CD4-positive, alpha-beta T cell treated with Interleukin-17A for 1 hour (primary cell): Measurements from ENCODE around the gene LRP2.
"Not testable (repeated sequence)": the region's sequence is repeated elsewhere in the genome, so short reads cannot be mapped to it uniquely, and the experiment has no call there.

Source experiments
- DNase-seq: peaks from one replicate; pipeline ENCODE4 v3.0.0-alpha.2; 2020

Gene LRP2

DNA sequence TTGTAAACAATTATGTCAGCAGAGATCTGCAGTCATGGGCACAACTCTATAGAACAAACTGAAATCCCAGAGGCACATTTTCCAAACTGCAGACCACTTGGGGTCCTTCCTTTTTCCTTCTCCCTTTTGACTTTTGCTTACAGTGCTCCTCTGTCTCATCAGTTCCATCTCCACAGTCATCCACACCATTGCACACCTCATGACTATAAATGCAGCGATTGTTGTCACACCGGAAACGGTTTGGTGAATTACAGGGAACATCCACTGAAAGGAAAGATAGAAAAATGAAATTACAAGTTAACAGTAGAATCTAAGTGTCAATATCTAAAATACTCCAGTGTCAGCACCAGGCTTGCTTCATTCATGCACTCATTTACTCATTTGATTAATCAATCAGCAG is 196.5 kb downstream of the LRP2 start:
- DNase-seq: no peak

DNA sequence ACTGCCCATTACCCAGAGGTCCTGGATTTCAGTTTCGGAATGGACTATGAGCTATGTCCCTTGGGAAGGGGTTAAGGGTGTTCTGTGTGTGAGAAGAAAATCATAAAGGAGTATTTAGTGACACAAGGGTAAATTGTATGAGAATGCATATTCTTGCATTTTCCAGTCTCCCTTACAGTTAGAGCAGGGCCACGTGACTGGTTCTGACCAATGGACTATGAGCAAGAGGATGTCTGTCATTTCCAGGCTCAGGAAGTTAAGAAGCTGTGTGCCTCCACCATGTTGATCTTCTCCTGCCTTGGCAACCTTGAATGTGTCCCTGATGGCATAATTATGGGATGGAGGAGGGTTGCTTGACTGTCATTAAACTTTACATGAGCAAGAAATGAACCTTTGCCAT is 198.0 kb downstream of the LRP2 start:
- DNase-seq: no peak

DNA sequence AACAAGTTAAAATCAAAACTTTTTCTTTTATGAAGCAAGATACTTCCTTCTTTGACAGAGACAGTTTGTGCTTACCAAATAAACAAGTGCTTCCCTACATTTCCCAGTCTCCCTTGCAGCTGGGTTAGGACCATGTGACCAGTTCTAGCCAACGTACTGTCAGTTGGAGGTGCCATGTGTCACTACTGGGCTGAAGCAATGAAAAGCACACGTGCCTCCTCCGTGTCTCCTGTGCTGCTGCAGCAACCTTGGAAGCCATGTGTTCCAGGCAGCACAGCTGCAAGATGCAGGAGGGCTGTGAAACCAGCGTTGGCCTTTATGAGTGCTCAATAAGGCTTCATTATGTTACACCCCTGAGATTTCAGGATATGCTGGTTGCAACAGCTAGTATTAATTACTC is 199.7 kb downstream of the LRP2 start:
- no peak for DNase-seq

DNA sequence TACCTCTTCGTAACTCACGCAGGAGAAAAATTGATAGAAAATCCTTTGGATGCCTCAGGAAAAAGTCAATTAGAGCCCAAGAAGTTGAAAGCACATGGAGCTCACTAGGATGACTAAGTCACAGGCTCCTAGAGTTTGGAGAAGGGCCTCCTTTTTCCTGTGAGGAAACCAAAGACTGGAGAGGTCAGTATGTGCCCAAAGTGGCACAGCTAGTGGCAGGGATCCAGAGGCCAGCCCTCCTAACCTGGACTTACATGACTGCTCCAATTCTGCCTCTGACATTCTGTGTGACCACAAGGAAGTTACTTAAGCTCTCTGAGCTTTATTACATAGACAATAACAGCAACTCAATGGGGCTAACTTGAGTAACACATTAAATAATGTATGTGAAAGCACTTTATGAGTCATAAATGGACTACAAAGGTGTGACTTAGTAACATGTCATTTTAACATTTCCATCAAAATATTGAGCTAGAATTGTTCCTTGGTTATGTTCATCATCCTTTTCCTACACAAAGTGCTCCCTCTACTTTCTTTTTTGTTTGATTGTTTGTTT is 201.3 kb downstream of the LRP2 start:
- DNase-seq: no peak

DNA sequence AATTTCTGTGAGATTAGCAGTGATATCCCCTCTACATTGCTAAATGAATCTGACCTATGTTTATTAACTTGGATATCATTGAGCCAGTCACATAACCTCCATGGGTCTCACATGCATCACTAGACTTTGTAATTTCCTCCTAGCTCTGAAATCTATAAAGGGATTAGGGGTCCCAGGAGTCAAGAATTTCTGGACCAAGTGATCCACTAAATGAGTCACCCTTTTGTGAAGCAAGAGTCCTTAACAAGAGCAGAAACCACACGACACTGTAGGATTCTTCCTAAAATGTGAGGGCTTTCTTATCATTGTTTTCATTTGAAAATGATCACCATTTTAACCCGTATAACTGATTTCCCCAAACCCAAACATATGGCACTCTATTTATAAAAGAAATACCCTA is 202.6 kb downstream of the LRP2 start:
- no peak for DNase-seq

DNA sequence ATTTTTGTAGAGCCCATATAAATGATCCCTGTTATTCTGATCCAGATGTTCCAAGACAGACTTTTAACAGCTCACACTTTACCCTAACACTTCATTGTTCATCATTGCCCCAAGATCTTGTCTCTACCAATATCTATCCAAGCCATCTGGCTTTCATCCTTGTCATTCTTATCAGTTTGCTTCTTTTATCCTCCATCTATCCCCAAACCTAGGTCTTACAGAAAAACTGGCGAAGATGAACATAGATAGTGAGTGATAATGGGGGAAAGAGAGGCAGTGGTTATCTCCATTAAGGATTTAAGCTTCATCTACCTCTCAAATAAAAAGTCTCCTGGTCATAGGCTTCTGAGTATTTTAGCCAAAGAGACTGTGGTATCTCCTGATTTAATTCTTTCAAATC is 203.5 kb downstream of the LRP2 start:
- DNase-seq: no peak

DNA sequence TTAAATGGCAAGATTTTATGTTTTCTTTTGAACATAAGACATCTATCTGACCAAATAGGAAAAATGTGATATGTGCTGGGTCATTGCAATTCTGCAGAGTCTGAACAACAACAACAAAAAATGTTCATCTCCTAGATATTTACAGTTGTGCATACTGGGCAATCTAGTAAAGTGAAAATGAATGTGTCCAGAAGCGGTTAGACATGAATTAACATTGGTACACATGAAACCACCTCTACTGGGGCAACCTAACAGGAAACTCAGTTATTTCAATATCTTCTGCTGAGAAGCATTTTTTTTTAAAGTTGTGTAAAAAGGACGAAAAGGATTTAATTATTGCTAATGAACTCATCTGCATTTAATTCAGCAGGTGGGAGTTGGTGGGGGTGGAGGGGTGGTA is 216.1 kb downstream of the LRP2 start:
- no peak for DNase-seq

DNA sequence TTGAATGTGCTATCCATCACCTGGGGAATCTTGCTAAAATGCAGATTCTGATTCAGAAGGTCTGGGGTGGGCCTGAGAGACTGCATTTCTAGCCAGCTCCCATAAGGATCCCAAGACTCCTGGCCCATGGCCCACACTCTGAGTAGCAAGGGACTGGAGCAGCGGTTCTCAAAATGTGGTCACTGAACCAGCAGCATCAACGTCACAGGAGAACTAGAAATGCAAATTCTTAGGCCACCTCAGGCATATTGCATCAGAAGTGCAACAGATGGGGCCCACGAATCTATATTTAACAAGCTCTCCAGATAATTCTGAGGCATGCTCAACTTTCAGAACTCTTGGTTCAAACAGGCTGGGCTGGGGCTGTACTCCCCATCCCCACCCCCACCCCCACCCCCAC is 218.3 kb downstream of the LRP2 start:
- no peak for DNase-seq

DNA sequence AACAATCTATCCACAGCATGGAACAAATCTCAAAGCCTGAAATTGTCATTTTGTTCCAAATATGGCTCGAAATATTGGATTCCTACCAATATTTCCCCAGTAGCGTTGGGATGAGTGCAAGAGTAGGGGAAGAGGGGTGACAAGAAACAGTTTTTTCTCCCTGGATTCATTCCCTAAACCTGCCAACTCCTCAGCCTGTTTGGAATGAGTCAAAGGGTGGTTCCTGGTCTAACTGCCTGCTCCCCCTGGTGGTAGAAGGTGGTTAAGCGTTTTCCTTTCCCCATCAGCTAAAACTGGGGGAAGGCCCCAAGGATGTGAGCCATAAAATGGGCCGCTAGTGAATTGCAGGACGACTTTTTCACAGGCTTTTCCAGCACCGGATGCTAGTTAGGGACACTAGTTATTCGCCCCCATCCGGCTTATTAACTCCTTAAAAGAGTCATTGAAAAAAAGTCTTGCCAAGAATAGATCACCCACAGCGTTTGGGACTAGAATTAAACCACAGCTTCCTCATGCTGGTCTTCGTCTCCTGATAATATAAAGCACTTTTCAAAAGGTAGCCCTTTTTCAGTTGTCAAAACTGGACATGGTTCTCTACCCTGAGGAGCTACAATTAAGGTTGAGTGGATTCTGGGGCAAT is 220.5 kb downstream of the LRP2 start:
- peak; percentile 62 for DNase-seq

DNA sequence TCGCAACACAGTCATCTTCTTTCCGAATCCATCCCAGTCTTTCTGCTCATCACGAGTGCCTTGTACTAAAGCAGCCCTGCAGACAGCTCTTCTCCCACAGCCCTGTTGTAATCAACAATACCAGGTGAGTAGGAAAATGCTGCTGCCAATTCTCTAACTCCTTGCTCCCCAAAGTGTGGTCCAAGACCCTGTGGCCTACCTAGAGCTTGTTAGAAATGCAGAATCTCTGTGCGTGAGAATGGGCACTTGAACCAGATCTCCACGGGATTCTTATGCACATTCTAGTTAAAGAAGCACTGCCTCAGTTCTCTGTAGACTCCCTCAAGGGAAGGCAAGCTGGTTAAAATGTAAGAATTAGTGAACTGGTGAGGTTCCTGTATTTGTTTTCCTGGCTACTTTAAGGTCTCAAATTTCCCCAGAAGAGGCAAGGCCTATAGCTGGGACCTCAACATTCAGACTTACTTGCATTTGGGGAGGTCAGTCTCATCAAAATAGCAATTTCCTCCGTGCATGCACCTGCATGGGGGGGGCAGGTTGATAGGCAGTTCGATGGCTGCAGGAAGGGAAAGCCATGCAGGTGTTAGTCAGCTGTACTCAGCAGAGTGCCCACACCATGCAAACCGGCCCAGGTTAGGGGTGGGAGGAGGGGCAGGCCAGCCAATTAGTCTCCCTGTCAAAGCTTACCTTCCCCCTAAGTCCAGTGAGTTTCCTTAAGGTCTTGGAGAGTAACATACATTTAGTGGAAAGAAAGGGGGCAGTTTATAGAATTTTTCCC is 222.2 kb downstream of the LRP2 start:
- no peak for DNase-seq

DNA sequence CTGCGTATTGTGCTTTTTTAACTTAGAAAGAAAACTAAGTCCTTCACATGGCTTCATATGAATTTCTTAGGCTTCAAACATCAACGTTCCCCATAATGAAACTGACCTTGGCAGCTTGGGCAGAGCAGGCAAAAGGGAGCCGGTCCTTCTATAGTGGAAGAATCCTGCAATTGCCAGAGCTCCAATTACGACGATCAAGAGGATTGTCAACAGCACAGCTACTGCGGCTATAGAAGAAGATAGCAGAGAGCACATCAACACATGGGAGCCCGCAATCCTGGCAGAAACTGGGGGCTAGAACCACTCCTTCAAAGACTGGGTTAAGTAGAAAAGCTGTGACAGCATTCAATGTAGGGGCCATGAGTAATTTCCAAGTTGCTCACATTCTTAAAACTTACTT is 223.2 kb downstream of the LRP2 start:
- no peak for DNase-seq

DNA sequence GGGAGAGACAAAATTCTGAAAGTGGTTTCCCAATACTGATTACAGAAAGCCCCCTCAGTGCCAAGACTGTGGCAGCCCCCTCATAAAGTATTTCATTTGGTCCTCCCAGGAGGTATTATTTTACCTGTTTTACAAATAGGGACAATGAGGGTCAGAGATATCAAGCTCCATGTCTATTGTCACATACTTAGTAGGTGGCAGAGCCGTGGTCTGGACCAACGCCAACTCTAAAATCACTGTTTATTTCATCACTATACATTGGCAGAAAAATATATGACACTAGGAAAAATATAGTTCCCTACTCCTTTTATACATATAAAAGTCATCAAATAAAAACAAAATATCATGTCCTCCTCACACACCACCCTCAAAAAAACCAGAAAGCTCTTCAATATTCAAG is 224.4 kb downstream of the LRP2 start:
- no peak for DNase-seq

DNA sequence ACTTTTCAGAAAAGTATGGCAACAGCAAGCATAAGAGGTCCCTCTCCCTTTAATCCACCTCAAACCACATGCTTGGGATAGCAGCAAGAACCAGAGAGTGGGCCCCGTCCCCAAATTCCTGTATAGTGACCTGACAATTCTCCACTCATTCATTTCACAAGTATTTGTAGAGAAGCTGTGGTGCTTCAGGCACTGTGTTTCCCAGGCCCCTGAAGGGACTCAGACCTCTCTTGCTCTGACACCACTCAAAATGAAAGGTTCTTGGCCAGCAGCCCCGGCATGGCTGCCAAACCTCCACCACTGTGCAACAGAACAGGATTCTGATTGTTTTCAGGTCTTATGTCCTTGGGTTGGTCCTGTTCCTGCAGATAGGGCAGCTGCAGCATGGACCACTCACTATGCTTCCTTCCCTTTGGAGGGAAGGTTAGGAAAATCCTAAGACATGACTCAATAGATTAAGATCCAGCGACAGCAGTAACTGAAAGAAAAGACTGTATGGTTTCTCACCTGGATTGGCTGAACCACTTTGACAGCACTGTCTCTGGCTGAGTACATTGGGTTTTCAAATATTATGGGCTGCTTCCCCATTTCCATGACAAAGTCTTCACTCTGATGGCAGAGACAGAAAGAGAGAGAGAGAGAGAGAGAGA is 225.3 kb downstream of the LRP2 start:
- no peak for DNase-seq

DNA sequence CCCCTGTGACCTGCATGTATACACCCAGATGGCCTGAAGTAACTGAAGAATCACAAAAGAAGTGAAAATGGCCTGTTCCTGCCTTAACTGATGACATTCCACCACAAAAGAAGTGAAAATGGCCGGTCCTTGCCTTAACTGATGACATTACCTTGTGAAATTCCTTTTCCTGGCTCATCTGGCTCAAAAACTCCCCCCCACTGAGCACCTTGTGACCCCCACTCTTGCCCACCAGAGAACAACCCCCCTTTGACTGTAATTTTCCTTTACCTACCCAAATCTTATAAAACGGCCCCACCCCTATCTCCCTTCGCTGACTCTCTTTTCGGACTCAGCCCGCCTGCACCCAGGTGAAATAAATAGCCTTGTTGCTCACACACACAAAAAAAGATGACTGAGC is 225.9 kb downstream of the LRP2 start:
- not testable (repeated sequence) for DNase-seq

DNA sequence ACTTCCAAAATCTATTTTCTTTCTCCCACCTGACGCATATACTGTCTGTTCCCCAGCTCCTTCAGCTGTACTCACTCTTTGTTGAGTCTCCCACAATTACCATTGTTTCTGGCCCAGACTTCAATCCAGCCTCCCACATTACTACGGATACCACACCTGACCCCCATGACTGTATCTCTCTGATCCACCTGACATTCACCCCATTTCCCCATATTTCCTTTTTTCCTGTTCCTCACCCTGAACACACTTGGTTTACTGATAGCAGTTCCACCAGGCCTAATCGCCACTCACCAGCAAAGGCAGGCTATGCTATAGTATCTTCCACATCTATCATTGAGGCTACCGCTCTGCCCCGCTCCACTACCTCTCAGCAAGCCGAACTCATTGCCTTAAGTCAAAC is 228.1 kb downstream of the LRP2 start:
- not testable (repeated sequence) for DNase-seq

DNA sequence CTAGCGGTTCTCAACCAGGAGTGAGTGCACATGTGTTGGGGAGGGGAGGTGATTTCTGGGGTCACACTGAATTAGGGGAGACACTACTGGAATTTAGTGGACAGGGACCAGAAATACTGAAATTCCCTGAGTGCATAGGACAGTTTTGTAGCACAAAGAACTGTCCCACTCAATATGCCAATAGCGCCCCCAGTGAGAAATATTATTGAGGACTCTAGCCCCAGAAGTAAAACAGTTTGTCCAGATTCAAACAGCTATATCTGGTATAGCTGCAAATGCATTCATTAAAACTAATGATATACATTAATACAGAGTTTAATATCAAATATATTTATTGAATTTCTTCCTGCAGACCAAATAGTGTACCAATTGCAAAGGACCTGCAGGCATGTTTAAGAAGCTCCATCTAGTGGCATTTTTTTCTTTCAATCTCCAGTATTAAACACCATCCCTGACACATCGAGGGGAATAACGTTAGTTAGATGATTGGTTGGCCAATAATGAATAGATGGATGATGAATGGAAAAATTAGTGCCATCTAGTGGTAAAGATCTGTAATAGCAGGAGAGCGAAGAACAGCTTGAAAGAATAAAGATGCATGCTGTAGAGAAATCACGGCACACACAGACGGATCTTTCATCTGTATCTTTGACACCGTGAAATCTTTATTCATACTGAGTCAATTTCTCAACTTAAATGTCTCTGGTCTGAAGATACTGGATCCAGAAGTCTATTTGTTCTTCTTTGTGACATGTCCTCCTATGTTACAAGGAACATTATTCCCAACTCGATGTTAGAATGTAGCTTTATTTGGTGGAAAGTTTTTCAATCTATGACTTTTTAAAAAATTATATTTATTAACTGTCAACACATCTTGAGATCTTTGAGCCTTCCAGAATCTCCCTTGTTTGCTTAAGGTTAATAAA is 230.5 kb downstream of the LRP2 start:
- DNase-seq: peak; percentile 71

DNA sequence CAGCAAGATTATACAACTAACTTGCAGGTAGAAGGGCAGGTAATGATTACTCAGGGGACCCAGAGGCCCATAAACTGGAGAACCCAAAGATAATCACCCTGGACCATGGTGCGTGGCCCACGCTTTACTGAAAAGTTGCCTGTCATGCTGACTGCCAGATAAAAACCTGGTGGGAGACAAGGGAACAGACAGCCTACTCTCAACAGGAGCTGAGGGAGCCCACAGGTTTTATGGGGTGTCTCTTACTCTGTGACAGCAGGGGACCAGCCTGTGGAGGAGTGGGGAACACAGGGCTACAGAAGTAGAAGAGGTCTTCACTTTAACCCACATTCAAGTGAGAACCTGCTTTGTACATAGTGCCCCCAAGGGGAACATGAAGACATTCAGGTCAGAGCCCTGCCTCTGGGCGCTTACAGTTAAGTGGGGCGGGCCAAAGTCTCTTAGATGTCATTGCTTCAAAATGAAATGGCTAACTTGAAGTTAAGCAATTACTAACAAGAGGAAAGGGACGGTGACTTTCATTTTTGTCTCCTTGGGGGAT is 232.6 kb downstream of the LRP2 start:
- no peak for DNase-seq

DNA sequence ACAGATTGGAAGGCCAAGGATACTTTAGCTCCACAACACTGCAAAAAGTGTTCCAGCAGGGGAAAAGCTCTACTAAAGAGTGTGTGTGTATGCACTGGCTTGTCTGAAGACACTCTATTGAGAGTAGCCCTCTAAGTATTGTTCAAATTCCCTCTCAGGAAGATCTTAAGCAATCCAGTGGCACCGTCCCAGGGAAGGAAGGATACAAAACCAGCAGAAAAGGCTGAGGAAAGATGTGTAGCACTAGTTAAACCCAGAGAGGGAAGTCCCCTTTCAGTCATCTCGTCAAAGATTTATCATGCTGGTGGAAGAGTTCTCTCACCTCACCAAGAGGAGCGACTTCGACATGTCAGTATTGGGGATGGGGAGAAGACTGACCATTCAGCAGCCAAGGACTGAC is 242.5 kb downstream of the LRP2 start:
- no peak for DNase-seq

DNA sequence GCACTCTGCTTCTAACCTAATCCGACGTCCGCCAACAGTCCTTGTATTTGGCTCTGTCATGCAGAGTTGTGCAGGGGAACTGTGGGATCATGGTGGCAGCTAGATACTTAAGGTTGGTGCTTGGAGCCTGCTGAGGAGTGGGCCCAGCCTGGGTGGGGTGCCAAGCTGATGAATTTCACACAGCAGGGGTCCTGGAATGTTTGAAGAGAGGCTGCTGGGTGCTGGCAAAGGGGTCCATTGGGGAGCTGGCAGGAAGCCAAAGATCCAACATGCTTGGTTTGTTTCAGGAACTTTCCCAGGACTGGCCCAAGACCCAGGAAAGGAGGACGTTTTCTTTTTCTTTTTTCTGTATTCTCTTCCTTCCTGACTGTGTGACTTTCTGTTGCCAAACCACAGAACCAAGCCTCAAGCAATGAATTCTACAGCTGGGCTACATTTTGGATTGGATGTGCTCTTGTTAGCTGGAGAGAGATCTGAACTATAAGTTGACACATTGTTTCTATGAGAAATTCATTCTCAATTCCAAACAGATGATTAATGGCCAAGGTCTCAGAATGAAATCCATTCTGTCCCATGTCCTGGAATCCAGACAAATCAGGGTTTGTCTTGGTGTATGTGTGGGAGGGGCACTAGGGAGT is 243.1 kb downstream of the LRP2 start:
- DNase-seq: no peak

DNA sequence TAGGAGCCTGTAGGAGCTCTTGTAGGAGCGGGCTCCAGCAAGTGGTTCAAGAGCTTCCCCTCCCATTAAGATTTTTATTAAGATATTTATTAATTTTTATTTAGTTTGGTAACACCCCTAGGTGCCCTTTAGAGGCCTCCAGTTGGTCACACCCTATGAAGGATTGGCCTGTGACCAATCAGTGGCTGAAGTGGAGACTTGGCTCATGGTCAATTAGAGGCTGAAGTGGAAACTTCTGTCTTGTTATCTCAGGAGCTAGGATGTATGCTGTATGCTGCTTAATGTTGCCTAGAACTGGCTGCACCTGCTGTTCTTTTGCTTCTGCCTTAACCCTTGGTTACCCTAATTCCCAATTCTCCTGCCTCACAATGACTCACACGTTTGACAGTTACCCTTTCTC is 244.3 kb downstream of the LRP2 start:
- no peak for DNase-seq

DNA sequence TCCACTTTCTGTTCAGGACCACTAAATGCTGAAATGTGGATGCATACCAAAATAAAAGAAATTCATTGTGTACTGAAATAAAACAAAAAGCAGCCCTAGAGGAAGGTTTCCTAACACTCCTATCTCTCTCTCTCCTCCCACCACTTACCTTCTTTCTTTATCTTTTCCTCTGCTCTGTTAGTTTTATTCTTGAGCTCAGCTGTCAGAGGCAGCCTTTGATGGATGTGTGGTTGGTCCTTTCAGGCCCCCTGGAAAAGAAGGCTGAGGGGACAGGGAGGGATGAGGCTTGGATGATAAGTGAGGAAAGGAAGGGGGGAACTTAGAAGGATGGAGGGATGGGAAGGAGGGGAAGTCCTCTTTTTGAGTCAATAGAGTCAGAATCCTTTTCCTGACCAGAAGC is 245.3 kb downstream of the LRP2 start:
- DNase-seq: no peak

DNA sequence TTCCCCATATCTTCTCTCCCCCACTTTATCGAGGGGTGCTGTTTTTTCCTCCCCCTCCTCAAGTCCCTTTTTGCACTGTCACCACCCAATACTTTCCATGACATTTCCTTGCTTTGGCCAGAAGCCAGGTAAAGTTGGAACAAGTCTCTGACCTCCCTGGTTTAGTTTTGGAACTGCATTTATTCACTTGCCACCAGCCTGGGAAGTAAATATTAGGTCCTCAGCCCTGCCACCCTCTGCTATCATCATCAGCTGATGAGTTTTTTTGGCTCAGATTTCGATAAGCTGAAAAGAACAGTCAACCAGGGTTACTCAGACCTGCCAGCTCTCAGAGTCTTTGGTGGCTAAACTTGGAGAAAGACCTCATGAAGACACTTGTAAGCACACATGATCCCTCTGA is 246.0 kb downstream of the LRP2 start:
- no peak for DNase-seq
